ENCODE results near the gene ORM1. TPM values are rescaled to one million over a fixed set of nuclear protein-coding genes. Genes with fewer than 3 reads are reported as not detected.
"Not testable (repeated sequence)": the region's sequence is repeated elsewhere in the genome, so short reads cannot be mapped to it uniquely, and the experiment has no call there.

Gene ORM1
- polyA plus RNA-seq, 4 donors = 0.15 to 6.9 (median 1.3) TPM; not detected in 1

- not testable (repeated sequence) for H3K27me3 ChIP-seq (ENCODE audit: control insufficient read depth in 3 of 3, insufficient read depth in 3 of 3, low read length in 3 of 3); FAIRE-seq; H3K27ac ChIP-seq (ENCODE audit: low read depth in 1 of 3, low read length in 2 of 3); DNase-seq; H3K4me3 ChIP-seq (ENCODE audit: low read depth in 1 of 3, low read length in 3 of 3); H3K9me3 ChIP-seq (ENCODE audit: control insufficient read depth in 2 of 2, insufficient read depth in 1 of 2, low read depth in 1 of 2, low read length in 1 of 2); H3K4me1 ChIP-seq (ENCODE audit: control insufficient read depth in 3 of 3, insufficient read depth in 2 of 3, low read depth in 1 of 3, low read length in 2 of 3); H3K36me3 ChIP-seq (ENCODE audit: control insufficient read depth in 3 of 3, insufficient read depth in 2 of 3, low read depth in 1 of 3, low read length in 3 of 3)
- 78 to 82% (median 78%) methylated on average over 6 of the region's 6 CpGs for WGBS, 3 donors
These were observed 951 bp downstream of the ORM1 start for GRCh38 chr9:114323849-114324248.

- DNase-seq = no peak
- H3K27me3 ChIP-seq (ENCODE audit: control insufficient read depth in 3 of 3, insufficient read depth in 3 of 3, low read length in 3 of 3) = no peaks in the 10 kb centered on the region
- no peak for FAIRE-seq
- H3K27ac ChIP-seq (ENCODE audit: low read depth in 1 of 3, low read length in 2 of 3) = no peak overlapping the region
- peaks cover 0 to 4% (median 0%) of the 10 kb centered on the region in 3 donors for H3K4me1 ChIP-seq (ENCODE audit: control insufficient read depth in 3 of 3, insufficient read depth in 2 of 3, low read depth in 1 of 3, low read length in 2 of 3)
- WGBS, 3 donors = 85 to 99% (median 88%) methylated on average over 8 of the region's 8 CpGs
- H3K9me3 ChIP-seq (ENCODE audit: control insufficient read depth in 2 of 2, insufficient read depth in 1 of 2, low read depth in 1 of 2, low read length in 1 of 2) = peaks cover 0 to 7% of the 10 kb centered on the region in 2 donors
- H3K36me3 ChIP-seq (ENCODE audit: control insufficient read depth in 3 of 3, insufficient read depth in 2 of 3, low read depth in 1 of 3, low read length in 3 of 3) = no peaks in the 10 kb centered on the region
- H3K4me3 ChIP-seq (ENCODE audit: low read depth in 1 of 3, low read length in 3 of 3) = no peak overlapping the region
These were observed 1.6 kb downstream of the ORM1 start for GRCh38 chr9:114324492-114324891.

GRCh38 chr9:114324965-114325364, 2.1 kb downstream of the ORM1 start:
- not testable (repeated sequence) for FAIRE-seq; H3K4me3 ChIP-seq (ENCODE audit: low read depth in 1 of 3, low read length in 3 of 3); H3K9me3 ChIP-seq (ENCODE audit: control insufficient read depth in 2 of 2, insufficient read depth in 1 of 2, low read depth in 1 of 2, low read length in 1 of 2); DNase-seq; H3K36me3 ChIP-seq (ENCODE audit: control insufficient read depth in 3 of 3, insufficient read depth in 2 of 3, low read depth in 1 of 3, low read length in 3 of 3); H3K4me1 ChIP-seq (ENCODE audit: control insufficient read depth in 3 of 3, insufficient read depth in 2 of 3, low read depth in 1 of 3, low read length in 2 of 3); H3K27ac ChIP-seq (ENCODE audit: low read depth in 1 of 3, low read length in 2 of 3); H3K27me3 ChIP-seq (ENCODE audit: control insufficient read depth in 3 of 3, insufficient read depth in 3 of 3, low read length in 3 of 3)
- WGBS, 3 donors = 84 to 95% (median 89%) methylated on average over 6 to 7 of the region's 9 CpGs

GRCh38 chr9:114325684-114326254, 2.9 kb downstream of the ORM1 start:
- H3K27me3 ChIP-seq (ENCODE audit: control insufficient read depth in 3 of 3, insufficient read depth in 3 of 3, low read length in 3 of 3); H3K4me3 ChIP-seq (ENCODE audit: low read depth in 1 of 3, low read length in 3 of 3); H3K9me3 ChIP-seq (ENCODE audit: control insufficient read depth in 2 of 2, insufficient read depth in 1 of 2, low read depth in 1 of 2, low read length in 1 of 2); H3K4me1 ChIP-seq (ENCODE audit: control insufficient read depth in 3 of 3, insufficient read depth in 2 of 3, low read depth in 1 of 3, low read length in 2 of 3); H3K27ac ChIP-seq (ENCODE audit: low read depth in 1 of 3, low read length in 2 of 3); FAIRE-seq; H3K36me3 ChIP-seq (ENCODE audit: control insufficient read depth in 3 of 3, insufficient read depth in 2 of 3, low read depth in 1 of 3, low read length in 3 of 3); DNase-seq: not testable (repeated sequence)
- WGBS, 3 donors = 77 to 80% (median 78%) methylated on average over 3 of the region's 3 CpGs

- Histone ChIP-seq H3K36me3 (ENCODE audit: control insufficient read depth in 3 of 3, insufficient read depth in 2 of 3, low read depth in 1 of 3, low read length in 3 of 3) (no peaks in the 10 kb centered on the region), H3K27ac (ENCODE audit: low read depth in 1 of 3, low read length in 2 of 3) (no peak overlapping the region), H3K27me3 (ENCODE audit: control insufficient read depth in 3 of 3, insufficient read depth in 3 of 3, low read length in 3 of 3) (no peaks in the 10 kb centered on the region), H3K4me3 (ENCODE audit: low read depth in 1 of 3, low read length in 3 of 3) (no peak overlapping the region), H3K4me1 (ENCODE audit: control insufficient read depth in 3 of 3, insufficient read depth in 2 of 3, low read depth in 1 of 3, low read length in 2 of 3) (peaks cover 0 to 4% (median 0%) of the 10 kb centered on the region in 3 donors), H3K9me3 (ENCODE audit: control insufficient read depth in 2 of 2, insufficient read depth in 1 of 2, low read depth in 1 of 2, low read length in 1 of 2) (peaks cover 0 to 7% of the 10 kb centered on the region in 2 donors)
- no peak for DNase-seq
- FAIRE-seq = no peak
- WGBS, 3 donors = 89 to 96% (median 94%) methylated on average over 8 of the region's 8 CpGs
These were observed 4.9 kb downstream of the ORM1 start for GRCh38 chr9:114327749-114328148.

GRCh38 chr9:114328357-114328820, 5.5 kb downstream of the ORM1 start:
- H3K4me3 ChIP-seq (ENCODE audit: low read depth in 1 of 3, low read length in 3 of 3); H3K4me1 ChIP-seq (ENCODE audit: control insufficient read depth in 3 of 3, insufficient read depth in 2 of 3, low read depth in 1 of 3, low read length in 2 of 3); H3K27me3 ChIP-seq (ENCODE audit: control insufficient read depth in 3 of 3, insufficient read depth in 3 of 3, low read length in 3 of 3); H3K9me3 ChIP-seq (ENCODE audit: control insufficient read depth in 2 of 2, insufficient read depth in 1 of 2, low read depth in 1 of 2, low read length in 1 of 2); FAIRE-seq; H3K36me3 ChIP-seq (ENCODE audit: control insufficient read depth in 3 of 3, insufficient read depth in 2 of 3, low read depth in 1 of 3, low read length in 3 of 3); H3K27ac ChIP-seq (ENCODE audit: low read depth in 1 of 3, low read length in 2 of 3): not testable (repeated sequence)
- WGBS, 3 donors = 65 to 81% (median 73%) methylated on average over 10 of the region's 10 CpGs
- DNase-seq = peak in 1 of 2 donors; percentile 32

- not testable (repeated sequence) for FAIRE-seq, DNase-seq
These were observed 6.2 kb downstream of the ORM1 start for GRCh38 chr9:114328937-114329624.

GRCh38 chr9:114329625-114330022, 6.7 kb downstream of the ORM1 start, which contains the start of gene ORM2:
Gene ORM2 (plus strand): TSS chr9:114329869. CDS start chr9:114329905, 36 bp downstream.
- not testable (repeated sequence) for H3K9me3 ChIP-seq (ENCODE audit: control insufficient read depth in 2 of 2, insufficient read depth in 1 of 2, low read depth in 1 of 2, low read length in 1 of 2); H3K27ac ChIP-seq (ENCODE audit: low read depth in 1 of 3, low read length in 2 of 3); DNase-seq; H3K4me1 ChIP-seq (ENCODE audit: control insufficient read depth in 3 of 3, insufficient read depth in 2 of 3, low read depth in 1 of 3, low read length in 2 of 3); H3K27me3 ChIP-seq (ENCODE audit: control insufficient read depth in 3 of 3, insufficient read depth in 3 of 3, low read length in 3 of 3); H3K36me3 ChIP-seq (ENCODE audit: control insufficient read depth in 3 of 3, insufficient read depth in 2 of 3, low read depth in 1 of 3, low read length in 3 of 3); FAIRE-seq; H3K4me3 ChIP-seq (ENCODE audit: low read depth in 1 of 3, low read length in 3 of 3)
- 67 to 100% methylated on average over 1 of the region's 10 CpGs; no CpG with 5 or more reads in 1 of the 3 donors for WGBS, 3 donors

More at GRCh38 chr9:114328937-114329624, 6.2 kb downstream of the ORM1 start:
- not testable (repeated sequence) for H3K27me3 ChIP-seq (ENCODE audit: control insufficient read depth in 3 of 3, insufficient read depth in 3 of 3, low read length in 3 of 3); H3K36me3 ChIP-seq (ENCODE audit: control insufficient read depth in 3 of 3, insufficient read depth in 2 of 3, low read depth in 1 of 3, low read length in 3 of 3); H3K4me1 ChIP-seq (ENCODE audit: control insufficient read depth in 3 of 3, insufficient read depth in 2 of 3, low read depth in 1 of 3, low read length in 2 of 3); H3K27ac ChIP-seq (ENCODE audit: low read depth in 1 of 3, low read length in 2 of 3); H3K4me3 ChIP-seq (ENCODE audit: low read depth in 1 of 3, low read length in 3 of 3); H3K9me3 ChIP-seq (ENCODE audit: control insufficient read depth in 2 of 2, insufficient read depth in 1 of 2, low read depth in 1 of 2, low read length in 1 of 2)
- WGBS, 3 donors = 77 to 82% (median 79%) methylated on average over 9 to 11 of the region's 12 CpGs

Measured in small intestine (tissue), 7 donors.